HG02571 (cell line): ENCODE data around the gene TBC1D3L.
"Not testable (repeated sequence)": the region's sequence is repeated elsewhere in the genome, so short reads cannot be mapped to it uniquely, and the experiment has no call there.

Experiments used
- ATAC-seq: cut with Tn5 transposase; IDR thresholded peaks from one replicate; pipeline ENCODE4 v1.9.1; 2021; ENCODE audit warnings: mild to moderate bottlenecking, moderate library complexity; ENCODE audit not compliant: unreplicated experiment

Gene TBC1D3L

DNA sequence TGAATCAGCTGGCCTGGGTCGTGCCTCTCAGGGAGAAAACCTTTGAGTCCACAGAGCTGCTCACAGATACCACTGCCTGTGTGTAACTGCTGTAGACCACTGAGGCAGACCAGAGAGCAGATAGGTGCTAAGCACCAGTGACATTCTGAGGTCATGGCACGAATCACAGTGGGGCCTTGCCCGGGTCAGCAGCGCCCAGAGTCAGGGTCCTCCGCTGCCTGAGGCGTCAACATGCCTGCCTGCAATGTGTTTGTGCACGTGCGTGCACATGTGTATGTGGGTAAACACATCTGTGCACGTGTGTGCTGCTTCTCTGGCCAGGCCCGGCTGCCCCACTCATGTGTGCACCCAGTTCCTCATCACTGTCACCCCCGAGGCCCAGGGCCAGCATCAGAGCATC is at the start of gene TBC1D3L:
TSS of gene TBC1D3L (minus strand) at position 101 of the 400 bp plus-strand sequence. CDS start 1,540 bp downstream, outside the sequence.
- ATAC-seq = not testable (repeated sequence)

GRCh38 chr17:38003676-38004075 is 14.8 kb upstream of the TBC1D3L start, which contains the start of gene TBC1D3D:
Gene TBC1D3D, plus strand, starts transcription at chr17:38003976. Its CDS starts 1,585 bp downstream, at chr17:38005561.
- ATAC-seq = not testable (repeated sequence)
